ENCODE results near the gene UNC13B.

DNA sequence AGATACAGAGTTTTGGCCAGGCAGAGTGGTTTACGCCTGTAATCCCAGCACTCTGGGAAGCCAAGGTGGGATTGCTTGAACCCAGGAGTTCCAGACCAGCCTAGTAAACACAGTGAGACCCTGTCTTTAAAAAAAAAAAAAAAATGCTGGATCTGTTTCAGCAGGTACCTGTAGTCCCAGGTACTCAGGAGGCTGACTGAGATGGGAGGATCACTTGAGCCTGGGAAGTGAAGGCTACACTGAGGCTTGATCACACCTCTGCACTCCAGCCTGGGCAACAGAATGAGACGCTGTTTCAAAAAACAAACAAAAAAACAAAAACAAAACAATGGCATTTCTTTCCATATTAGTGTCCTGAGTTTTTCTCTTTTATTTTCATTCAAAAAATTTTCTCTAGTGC lies 19.0 kb downstream of the UNC13B start:
- TF ChIP-seq HDAC6 (IDR thresholded peaks at IDR 0.05; ENCODE audit: low read depth, low read length), result no peak
- no peak for TF ChIP-seq RELA (CRISPR knock-in tag; IDR thresholded peaks at IDR 0.05)
- no peak for TF ChIP-seq SIN3B (IDR thresholded peaks at IDR 0.05; ENCODE audit: low read length)
